GM18861 (cell line): Measurements from ENCODE around the gene MIEF1.
A peak's percentile ranks its signal among the peaks of the same experiment; 100 is the strongest.

Experiments used
- ATAC-seq: cut with Tn5 transposase; IDR thresholded peaks from one replicate; pipeline ENCODE4 v1.9.1; 2021; ENCODE audit not compliant: unreplicated experiment

Gene MIEF1

GRCh38 chr22:39470451-39471291 is 31.4 kb upstream of the MIEF1 start:
- ATAC-seq = no peak

DNA sequence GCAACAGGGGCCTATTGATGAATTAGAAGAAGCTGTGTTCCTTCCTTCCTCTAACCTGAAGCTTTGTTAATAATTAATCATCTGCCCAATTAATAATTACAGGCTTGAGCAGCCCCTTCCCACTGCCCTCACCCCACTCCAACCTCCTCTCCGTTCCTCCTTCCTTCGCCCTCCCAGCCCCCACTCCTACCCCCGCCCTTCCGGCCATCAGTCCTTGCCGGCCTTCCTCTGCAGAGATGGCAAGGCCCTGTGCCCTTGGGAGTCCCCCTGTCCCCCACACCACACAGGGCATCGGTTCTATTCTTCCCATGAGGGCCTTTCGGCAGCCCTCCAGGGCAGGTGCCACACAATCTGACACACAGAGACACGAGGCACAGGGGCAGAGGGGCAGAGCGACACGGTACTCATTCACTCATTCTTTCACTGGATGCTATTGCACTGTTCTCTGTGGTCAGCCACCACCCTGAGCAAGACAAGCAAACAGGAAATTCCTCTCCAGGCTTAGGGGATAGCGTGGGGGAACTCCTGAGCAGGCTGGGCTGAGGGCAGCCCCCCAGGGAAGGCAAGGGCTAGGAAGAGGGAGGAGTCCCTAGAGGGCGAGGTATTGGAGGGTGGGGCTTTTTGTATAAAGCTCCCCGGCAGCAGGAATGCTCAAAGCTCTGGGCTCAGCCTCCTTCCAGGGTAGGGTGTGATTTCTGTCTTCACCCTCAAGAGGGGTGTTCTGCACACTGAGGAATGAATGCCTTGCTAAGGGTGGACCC is 30.5 kb upstream of the MIEF1 start:
- ATAC-seq = peak; percentile 49

GRCh38 chr22:39472570-39473556 is 29.2 kb upstream of the MIEF1 start:
- ATAC-seq = no peak

- ATAC-seq = no peak
These were observed 28.2 kb upstream of the MIEF1 start for GRCh38 chr22:39473851-39474250.

DNA sequence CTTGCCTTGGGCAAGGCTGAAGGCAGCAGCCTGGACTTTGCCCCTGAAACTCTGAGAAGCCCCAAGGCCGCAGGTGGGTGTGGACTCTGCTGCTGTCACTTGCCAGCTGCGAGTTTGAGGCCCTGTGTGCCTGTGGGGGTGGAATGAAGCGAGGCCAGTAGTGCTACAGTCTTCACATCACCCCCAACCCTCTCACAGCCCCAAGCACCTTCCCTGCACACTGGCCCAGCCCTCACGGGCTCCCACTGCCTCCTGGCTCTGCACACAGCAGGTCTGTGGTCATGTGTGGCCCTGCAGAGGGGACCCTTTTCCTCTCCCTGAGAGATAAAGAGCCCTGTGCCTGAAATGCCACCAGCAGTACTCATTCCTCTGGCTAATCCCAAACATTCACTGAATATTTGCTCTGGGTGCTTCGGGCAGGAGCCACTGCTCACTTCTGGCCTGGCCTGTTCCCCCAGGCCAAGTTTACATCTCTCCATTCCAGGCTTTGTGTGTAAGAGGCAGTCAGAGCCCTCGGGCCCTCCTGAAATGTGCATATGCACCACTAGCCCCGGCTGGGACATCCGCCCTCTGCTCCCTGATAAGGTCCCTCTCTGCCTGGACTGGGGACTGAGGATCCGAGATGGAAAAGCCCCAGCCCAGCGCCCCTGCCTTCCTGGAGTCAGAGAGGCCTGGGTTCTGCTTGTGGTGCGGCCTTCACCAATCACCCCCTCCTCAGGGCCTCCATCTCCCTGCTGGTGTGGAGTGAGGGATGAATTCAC is 27.6 kb upstream of the MIEF1 start:
- no peak for ATAC-seq

DNA sequence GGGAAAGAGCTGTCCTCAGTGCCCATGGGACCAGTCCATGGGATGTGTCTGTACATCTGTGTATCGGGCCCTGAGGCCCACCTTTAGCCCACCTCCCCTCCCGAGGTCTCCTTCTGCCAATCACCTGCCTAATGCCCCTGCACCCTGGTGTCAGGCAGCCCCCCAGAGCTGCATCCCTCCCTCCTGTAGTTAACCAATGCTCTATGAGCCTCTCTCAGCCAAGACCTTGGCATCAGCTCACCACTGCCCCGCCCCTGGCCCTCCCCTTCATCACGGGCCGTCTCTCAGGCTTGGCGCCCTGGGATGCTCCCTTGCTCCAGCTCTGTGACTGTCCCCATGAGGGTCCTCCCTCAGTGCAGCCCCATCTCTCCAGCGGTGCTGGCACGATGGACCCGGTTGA is 26.8 kb upstream of the MIEF1 start:
- ATAC-seq = no peak

- ATAC-seq = no peak
These were observed 26.2 kb upstream of the MIEF1 start for GRCh38 chr22:39475902-39476301.

- no peak for ATAC-seq
These were observed 25.4 kb upstream of the MIEF1 start for GRCh38 chr22:39476664-39477063.

DNA sequence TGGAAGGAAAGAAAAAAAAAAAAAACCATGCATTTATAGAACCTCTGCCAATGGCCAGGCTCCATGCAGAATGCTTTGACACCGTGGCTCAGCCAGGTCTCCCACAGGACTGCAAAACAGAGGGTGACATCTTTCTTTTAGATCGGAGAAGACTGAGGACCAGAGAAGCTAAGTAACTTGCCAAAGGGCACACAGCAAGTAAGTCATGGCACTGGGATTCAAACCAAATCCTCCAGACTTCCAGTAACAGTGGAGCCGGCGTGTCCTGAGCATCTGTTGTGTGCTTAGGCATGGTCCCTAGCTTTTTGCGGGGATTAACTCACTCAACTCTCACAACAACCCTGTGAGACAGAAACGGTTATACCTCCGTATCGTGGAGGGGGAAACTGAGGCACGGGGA is 24.5 kb upstream of the MIEF1 start:
- ATAC-seq = no peak

GRCh38 chr22:39478441-39478850 is 23.6 kb upstream of the MIEF1 start:
- ATAC-seq = no peak

GRCh38 chr22:39479254-39479653 is 22.8 kb upstream of the MIEF1 start:
- no peak for ATAC-seq

GRCh38 chr22:39480557-39480956 is 21.5 kb upstream of the MIEF1 start:
- no peak for ATAC-seq

GRCh38 chr22:39481054-39481453 is 21.0 kb upstream of the MIEF1 start:
- no peak for ATAC-seq

- no peak for ATAC-seq
These were observed 20.5 kb upstream of the MIEF1 start for GRCh38 chr22:39481595-39481994.

DNA sequence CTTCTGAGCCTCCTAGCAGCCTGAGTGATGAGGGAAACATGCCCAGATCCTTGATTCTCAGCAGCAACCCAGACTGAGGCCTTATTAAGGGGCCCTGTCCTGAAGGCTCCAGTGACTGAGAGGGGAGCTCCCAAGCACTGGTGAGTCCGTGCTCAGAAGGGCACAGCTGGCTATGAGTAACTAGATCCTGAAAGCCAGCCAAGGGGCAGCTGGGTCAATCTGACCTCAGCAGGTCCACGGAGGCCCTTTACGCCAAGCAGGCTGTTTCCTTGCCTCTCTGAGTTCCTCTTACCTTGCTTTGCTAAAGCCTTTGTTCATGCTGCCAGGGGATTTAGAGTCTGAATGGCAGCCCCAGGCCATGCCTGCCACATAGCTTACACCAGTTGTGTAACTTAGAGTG is 19.3 kb upstream of the MIEF1 start:
- no peak for ATAC-seq

DNA sequence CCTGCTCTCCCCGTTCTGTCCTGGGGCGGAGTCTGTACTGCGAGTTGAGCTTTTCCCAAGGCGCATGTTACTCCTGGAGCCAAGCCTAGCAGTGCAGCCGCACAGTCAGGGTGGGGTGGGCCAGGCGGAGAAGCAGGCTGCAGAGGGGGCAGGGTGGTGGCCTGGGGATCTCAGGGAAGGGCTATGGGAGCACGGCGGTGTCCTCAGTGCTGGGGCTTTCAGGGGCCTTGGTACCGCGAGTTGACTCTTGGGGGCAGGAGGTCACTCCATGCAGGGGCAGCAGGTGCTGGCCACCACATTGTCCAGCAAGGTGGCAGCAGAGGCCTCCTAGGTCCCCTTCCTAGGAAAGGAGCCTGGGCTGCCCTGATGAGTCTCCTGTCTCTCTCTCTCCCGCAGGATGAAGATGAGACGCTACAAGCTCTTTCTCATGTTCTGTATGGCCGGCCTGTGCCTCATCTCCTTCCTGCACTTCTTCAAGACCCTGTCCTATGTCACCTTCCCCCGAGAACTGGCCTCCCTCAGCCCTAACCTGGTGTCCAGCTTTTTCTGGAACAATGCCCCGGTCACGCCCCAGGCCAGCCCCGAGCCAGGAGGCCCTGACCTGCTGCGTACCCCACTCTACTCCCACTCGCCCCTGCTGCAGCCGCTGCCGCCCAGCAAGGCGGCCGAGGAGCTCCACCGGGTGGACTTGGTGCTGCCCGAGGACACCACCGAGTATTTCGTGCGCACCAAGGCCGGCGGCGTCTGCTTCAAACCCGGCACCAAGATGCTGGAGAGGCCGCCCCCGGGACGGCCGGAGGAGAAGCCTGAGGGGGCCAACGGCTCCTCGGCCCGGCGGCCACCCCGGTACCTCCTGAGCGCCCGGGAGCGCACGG is 14.9 kb upstream of the MIEF1 start:
- ATAC-seq = no peak

- no peak for ATAC-seq
These were observed 14.1 kb upstream of the MIEF1 start for GRCh38 chr22:39487826-39488520.

- no peak for ATAC-seq
These were observed 13.5 kb upstream of the MIEF1 start for GRCh38 chr22:39488563-39489083.
